AG04450 (cell line): ENCODE results near the gene ST6GALNAC4. TPM values are rescaled to one million over a fixed set of nuclear protein-coding genes. Genes with fewer than 3 reads are reported as not detected.

Experiments
- CTCF ChIA-PET: fragments of 300-600, 350-600 bp; formaldehyde crosslinking; extraction: SDS; loops from one replicate; lab custom pipeline; 2022; ENCODE audit warnings: antibody characterized with exemption, inconsistent platforms; lab: Charles Lee
- POLR2A ChIA-PET: fragments of 350-600 bp; formaldehyde crosslinking; extraction: SDS; loops from one replicate; lab custom pipeline; 2021; ENCODE audit warnings: antibody characterized with exemption, inconsistent platforms; lab: Yijun Ruan, JAX
- DNase-seq: peaks from one replicate; pipeline ENCODE4 v3.0.0-alpha.2; 2011; ENCODE audit warnings: low read depth, low spot score
- H3K27ac ChIP-seq: one replicate; pipeline ENCODE4 v1.5.1; 2012; ENCODE audit warnings: low read depth, low read length, control low read depth
- H3K27me3 ChIP-seq: one replicate; pipeline ENCODE4 v1.6.0; 2012; ENCODE audit warnings: low read length; ENCODE audit not compliant: control insufficient read depth, insufficient read depth
- H3K4me3 ChIP-seq: 2 replicates; pipeline ENCODE4 v1.5.1; 2011; ENCODE audit warnings: mild to moderate bottlenecking, low read depth, low read length, control low read depth
- H3K9me3 ChIP-seq: 2 replicates; pipeline ENCODE4 v1.5.1; 2012; ENCODE audit warnings: low read length; ENCODE audit not compliant: control insufficient read depth, insufficient read depth
- polyA plus RNA-seq: library from polyadenylated mRNA; depleted of rRNA; stranded (reverse); fragments of >200 nt; gene quantifications from 2 replicates; pipeline ENCODE4 v1.2.3, GENCODE V29; 2011
- TF ChIP-seq, protein P1 (sequence below): IDR thresholded peaks from 2 replicates; pipeline ENCODE4 v1.5.1; 2011; ENCODE audit warnings: low read depth, low read length, control low read depth, inconsistent platforms

ST6GALNAC4 gene
- polyA plus RNA-seq, 1 experiment = 15.0 TPM

DNA sequence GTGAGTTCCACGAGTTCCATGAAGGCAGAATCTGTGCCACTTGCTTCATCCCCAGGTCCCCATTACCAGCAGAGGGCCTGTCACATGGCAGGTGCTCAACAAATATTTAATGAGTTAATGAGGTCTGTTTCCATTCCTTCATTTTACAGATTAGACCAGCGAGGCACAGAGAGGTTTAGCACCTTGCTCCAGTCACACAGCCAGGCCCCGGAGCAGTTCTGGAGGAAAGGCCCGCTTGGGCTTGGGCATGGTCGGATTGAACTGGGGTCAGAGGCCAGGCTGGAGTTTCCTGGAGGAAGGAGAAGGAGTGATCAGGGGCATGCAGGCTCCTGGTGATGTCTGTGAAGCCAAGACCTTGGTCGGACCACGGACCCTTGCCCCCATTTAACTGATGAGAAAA is 4.0 kb upstream of the ST6GALNAC4 start:
- H3K4me3 ChIP-seq = no peak overlapping the region
- POLR2A ChIA-PET = interaction anchor here (1.2 kb wide), 1 partner anchor 51 kb away, joined by 3 read pairs; no protein-coding TSS in a partner anchor
- H3K9me3 ChIP-seq = no peaks in the 10 kb centered on the region; the same call in 1 of the 2 replicates
- CTCF ChIA-PET = interaction anchor here (0.5 to 5.0 kb wide), 20 partner anchors 9 to 462 kb away, joined by 3 to 46 read pairs (median 4); partner anchors contain the start of genes AK1, ENG, PIP5KL1 and TOR2A
- TF ChIP-seq, protein P1, sequence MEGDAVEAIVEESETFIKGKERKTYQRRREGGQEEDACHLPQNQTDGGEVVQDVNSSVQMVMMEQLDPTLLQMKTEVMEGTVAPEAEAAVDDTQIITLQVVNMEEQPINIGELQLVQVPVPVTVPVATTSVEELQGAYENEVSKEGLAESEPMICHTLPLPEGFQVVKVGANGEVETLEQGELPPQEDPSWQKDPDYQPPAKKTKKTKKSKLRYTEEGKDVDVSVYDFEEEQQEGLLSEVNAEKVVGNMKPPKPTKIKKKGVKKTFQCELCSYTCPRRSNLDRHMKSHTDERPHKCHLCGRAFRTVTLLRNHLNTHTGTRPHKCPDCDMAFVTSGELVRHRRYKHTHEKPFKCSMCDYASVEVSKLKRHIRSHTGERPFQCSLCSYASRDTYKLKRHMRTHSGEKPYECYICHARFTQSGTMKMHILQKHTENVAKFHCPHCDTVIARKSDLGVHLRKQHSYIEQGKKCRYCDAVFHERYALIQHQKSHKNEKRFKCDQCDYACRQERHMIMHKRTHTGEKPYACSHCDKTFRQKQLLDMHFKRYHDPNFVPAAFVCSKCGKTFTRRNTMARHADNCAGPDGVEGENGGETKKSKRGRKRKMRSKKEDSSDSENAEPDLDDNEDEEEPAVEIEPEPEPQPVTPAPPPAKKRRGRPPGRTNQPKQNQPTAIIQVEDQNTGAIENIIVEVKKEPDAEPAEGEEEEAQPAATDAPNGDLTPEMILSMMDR = no peak
- H3K27me3 ChIP-seq = no peaks in the 10 kb centered on the region
- H3K27ac ChIP-seq = no peak overlapping the region
- no peak for DNase-seq

DNA sequence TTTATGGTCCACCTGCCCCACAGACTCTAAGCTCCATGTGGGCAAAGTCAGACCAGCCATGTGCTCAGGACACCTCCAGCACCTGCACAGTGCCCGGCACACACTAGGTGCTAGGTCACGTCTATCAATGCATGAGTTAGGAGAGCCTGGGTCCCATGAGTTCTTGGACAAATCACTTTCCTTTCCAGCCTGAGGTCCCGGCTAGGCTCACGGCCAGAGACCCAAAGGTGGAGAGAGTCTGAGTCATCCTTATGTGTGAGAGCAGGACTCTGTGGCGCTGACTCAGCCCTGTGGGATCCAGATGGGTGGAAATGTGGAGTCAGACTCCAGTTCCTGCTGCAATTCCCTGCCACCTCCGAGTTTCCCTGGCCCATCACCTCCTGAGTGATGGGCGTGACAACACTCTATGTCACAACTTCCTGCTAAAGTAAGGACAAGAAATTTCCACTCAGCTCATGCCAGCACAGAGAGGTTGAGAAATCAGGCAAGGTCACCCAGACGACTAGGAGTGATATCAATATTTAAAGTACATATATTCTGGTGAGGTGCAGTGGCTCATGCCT is 2.5 kb upstream of the ST6GALNAC4 start:
- ChIA-PET POLR2A (interaction anchor here (0.5 to 1.1 kb wide), 4 partner anchors 21 to 357 kb away, joined by 3 to 5 read pairs (median 4); no protein-coding TSS in a partner anchor), CTCF (interaction anchor here (0.6 to 5.0 kb wide), 6 partner anchors 9 to 330 kb away, joined by 3 to 46 read pairs (median 5); partner anchors contain the start of gene TOR2A)
- no peaks in the 10 kb centered on the region for H3K27me3 ChIP-seq
- H3K27ac ChIP-seq = peak overlapping the region; percentile 87
- H3K9me3 ChIP-seq = no peaks in the 10 kb centered on the region; the same call in 1 of the 2 replicates
- DNase-seq = peak; percentile 88
- H3K4me3 ChIP-seq = no peak overlapping the region
- TF ChIP-seq, protein P1 = no peak

DNA sequence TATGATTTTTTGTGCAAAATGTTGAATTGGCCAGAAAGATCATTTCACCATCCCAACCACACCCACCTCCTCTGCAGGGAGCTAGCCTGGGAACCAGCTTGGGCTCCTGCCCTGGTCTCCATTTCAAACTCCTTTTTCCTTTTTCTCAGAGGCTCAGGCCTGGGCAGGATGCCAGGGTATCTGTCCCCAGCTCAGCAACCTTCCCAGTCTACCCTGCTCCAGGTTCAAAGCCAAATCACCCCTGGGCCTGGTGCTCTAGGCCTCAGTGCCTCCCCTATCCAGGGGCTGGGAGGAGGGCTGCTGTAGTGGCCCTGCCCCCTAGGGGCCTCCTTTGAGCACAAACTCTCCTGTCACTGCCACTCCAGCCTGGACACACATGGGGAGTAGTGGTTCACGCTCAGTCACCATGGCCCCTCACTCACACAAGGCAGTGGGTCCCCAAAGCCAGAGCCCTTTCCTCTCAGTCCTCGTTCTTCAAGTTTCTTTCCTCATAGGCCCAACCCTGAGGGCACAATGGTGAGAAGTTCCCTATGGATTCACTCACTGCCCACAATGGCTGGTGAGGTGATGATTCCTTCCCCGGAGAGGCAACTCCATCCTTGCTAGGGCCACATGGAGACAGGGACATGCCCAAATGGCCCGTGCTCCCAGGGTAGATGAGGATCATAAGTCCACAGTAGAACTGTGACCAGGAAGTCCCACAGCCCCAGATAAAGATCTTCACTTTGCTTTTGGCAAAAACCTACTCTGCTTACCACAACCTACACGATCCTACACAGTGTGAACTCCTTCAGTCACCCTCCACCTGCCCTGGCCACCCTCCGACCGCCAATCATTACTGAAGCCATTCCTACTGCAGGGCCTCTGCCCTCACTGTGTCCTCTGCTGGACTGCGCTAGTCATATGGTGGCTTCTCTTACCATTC is 1.6 kb upstream of the ST6GALNAC4 start:
- CTCF ChIA-PET = interaction anchor here (0.6 to 5.0 kb wide), 3 partner anchors 21 to 183 kb away, joined by 5 to 46 read pairs (median 6); partner anchors contain the start of gene TOR2A
- TF ChIP-seq, protein P1 = no peak
- no peak for DNase-seq
- H3K27ac ChIP-seq = peak overlapping the region; percentile 87
- no peaks in the 10 kb centered on the region; the same call in 1 of the 2 replicates for H3K9me3 ChIP-seq
- no peaks in the 10 kb centered on the region for H3K27me3 ChIP-seq
- POLR2A ChIA-PET = interaction anchor here (0.7 to 1.1 kb wide), 2 partner anchors 20 kb away, joined by 4 to 5 read pairs; no protein-coding TSS in a partner anchor
- H3K4me3 ChIP-seq = no peak overlapping the region

- TF ChIP-seq, protein P1 = no peak
- no peaks in the 10 kb centered on the region for H3K27me3 ChIP-seq
- DNase-seq = no peak
- H3K4me3 ChIP-seq = no peak overlapping the region
- H3K9me3 ChIP-seq = no peaks in the 10 kb centered on the region; the same call in 1 of the 2 replicates
- POLR2A ChIA-PET = interaction anchor here (0.6 to 1.8 kb wide), 3 partner anchors 18 to 33 kb away, joined by 3 to 18 read pairs (median 5); partner anchors contain the start of gene ST6GALNAC6
- no peak overlapping the region for H3K27ac ChIP-seq
- CTCF ChIA-PET = no interaction called here
These were observed 762 bp upstream of the ST6GALNAC4 start for GRCh38 chr9:127917603-127918002.
